Measurements from ENCODE around the gene TBC1D17. TPM values are rescaled to one million over a fixed set of nuclear protein-coding genes. Genes with fewer than 3 reads are reported as not detected.
A peak's percentile ranks its signal among the peaks of the same experiment; 100 is the strongest.

The TBC1D17 gene
- total RNA-seq, 1 donor from 2014 or later, result 36.8 TPM

DNA sequence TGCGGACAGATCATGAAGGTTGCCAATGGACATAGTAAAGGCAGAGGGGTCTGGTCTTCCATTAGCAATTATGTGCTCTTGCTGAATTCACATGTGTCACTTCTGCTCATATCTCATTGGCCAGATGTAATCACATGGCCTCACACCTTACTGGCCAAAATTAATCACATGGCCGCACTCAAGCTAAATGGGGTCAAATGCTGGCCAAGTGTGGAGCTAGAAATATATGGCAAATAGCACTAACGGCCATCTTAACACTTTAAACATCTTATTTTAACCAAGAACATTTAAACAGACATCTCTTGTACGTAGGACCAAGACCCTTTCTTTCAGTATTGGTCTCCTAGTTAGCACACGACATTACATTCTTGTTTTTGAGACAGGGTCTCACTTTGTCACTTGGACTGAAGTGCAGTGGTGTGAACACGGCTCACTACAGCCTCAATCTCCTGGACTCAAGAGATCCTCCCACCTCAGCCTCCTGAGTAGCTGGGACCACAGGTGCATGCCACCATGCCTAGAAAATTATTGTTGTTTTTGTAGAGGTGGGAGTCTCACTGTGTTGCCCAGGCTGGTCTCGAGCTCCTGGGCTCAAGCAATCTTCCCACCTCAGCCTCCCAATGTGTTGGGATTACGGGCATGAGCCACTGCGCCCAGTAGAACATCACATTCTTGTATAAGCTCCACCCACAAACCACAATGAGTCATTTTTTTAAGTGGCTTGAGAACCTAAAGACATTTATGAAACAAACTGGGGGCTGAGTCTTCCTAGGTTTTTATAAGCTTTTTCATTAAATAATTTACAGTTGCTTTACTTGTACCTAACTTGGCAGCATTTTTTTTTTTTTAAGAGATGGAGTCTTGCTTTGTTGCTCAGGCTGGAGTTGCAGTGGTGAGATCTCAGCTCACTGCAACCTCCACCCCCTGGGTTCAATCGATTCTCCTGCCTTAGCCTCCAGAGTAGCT lies 29.5 kb upstream of the TBC1D17 start:
- peak overlapping the region; percentile 87 for H3K4me3 Mint-ChIP-seq (ENCODE audit: unreplicated experiment)
- no peaks in the 10 kb centered on the region for H3K9me3 Mint-ChIP-seq (ENCODE audit: unreplicated experiment)
- H3K27me3 Mint-ChIP-seq (ENCODE audit: unreplicated experiment), result peaks cover 24% of the 10 kb centered on the region
- no peak for DNase-seq (ENCODE audit: low spot score)
- TF ChIP-seq, protein P1, sequence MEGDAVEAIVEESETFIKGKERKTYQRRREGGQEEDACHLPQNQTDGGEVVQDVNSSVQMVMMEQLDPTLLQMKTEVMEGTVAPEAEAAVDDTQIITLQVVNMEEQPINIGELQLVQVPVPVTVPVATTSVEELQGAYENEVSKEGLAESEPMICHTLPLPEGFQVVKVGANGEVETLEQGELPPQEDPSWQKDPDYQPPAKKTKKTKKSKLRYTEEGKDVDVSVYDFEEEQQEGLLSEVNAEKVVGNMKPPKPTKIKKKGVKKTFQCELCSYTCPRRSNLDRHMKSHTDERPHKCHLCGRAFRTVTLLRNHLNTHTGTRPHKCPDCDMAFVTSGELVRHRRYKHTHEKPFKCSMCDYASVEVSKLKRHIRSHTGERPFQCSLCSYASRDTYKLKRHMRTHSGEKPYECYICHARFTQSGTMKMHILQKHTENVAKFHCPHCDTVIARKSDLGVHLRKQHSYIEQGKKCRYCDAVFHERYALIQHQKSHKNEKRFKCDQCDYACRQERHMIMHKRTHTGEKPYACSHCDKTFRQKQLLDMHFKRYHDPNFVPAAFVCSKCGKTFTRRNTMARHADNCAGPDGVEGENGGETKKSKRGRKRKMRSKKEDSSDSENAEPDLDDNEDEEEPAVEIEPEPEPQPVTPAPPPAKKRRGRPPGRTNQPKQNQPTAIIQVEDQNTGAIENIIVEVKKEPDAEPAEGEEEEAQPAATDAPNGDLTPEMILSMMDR (IDR thresholded peaks at IDR 0.05; ENCODE audit: unreplicated experiment), result no peak
- peaks cover 21% of the 10 kb centered on the region for H3K4me1 Mint-ChIP-seq (ENCODE audit: unreplicated experiment)
- no peak overlapping the region for H3K27ac Mint-ChIP-seq (ENCODE audit: unreplicated experiment)
- H3K36me3 Mint-ChIP-seq (ENCODE audit: low read depth, unreplicated experiment), result peaks cover 25% of the 10 kb centered on the region

DNA sequence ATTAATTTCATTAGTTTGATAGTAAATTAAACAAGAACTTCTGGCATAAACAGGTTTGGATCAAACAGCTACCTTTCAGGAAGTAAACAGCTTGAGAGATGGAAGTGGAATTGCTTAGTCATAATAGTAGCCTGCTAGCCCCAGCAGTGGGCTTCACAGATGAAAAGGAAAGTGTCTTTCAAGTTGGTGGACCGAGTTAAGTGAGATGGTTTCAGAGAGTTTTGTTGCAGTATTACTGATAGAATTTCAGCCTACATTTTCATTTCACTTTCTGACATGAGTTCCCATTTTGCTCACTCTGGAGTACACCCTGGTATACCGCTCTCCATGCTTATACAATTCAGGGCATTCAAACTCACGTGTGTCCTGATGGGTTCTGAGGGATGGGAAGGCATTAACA lies 28.6 kb upstream of the TBC1D17 start:
- TF ChIP-seq, protein P1 (IDR thresholded peaks at IDR 0.05; ENCODE audit: unreplicated experiment), result no peak
- Mint-ChIP-seq H3K36me3 (ENCODE audit: low read depth, unreplicated experiment) (peaks cover 25% of the 10 kb centered on the region), H3K27ac (ENCODE audit: unreplicated experiment) (peak overlapping the region; percentile 70), H3K4me3 (ENCODE audit: unreplicated experiment) (peak overlapping the region; percentile 87), H3K9me3 (ENCODE audit: unreplicated experiment) (no peaks in the 10 kb centered on the region), H3K27me3 (ENCODE audit: unreplicated experiment) (peaks cover 25% of the 10 kb centered on the region), H3K4me1 (ENCODE audit: unreplicated experiment) (peaks cover 25% of the 10 kb centered on the region)
- no peak for DNase-seq (ENCODE audit: low spot score)

DNA sequence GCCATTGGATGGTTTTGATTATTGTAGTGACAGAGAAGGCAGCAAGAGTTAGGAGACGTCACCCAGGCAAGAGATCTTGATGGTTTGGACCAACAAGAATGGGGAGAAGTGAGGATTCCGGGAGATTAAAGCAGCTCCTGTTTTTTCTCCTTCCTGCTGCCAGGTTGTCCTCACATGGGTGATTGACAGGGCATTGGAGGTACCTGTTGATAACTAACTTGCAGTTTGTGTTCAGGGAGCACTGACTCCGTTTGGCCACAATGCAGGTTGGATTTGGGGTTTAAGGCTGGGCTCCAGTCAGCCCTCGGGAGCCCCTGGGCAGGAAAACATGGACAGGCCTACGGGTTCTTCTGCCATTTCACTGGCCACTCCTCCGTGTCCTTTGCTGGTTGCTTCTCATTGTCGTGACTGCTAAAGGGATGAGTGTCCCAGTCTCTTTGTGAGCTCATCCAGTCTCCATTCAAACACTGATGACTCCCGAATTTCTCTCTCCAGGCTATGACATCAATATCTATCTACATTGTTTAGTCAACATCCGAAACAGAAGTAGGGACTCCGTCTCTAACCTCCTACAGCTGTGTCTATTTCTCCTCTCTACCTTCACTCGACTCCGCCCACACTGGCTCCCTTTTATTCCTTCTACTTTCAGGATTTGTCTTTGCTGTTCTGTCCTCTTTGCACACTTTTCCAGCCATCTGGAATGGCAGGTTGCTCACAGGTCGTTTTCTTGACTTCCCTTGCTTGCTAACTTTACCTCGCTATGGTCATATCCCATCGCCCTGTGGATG lies 27.9 kb upstream of the TBC1D17 start:
- no peaks in the 10 kb centered on the region for H3K9me3 Mint-ChIP-seq (ENCODE audit: unreplicated experiment)
- peak overlapping the region; percentile 96 for H3K4me3 Mint-ChIP-seq (ENCODE audit: unreplicated experiment)
- H3K4me1 Mint-ChIP-seq (ENCODE audit: unreplicated experiment), result peaks cover 25% of the 10 kb centered on the region
- peak overlapping the region; percentile 95 for H3K27ac Mint-ChIP-seq (ENCODE audit: unreplicated experiment)
- TF ChIP-seq, protein P1 (IDR thresholded peaks at IDR 0.05; ENCODE audit: unreplicated experiment), result no peak
- H3K27me3 Mint-ChIP-seq (ENCODE audit: unreplicated experiment), result peaks cover 26% of the 10 kb centered on the region
- H3K36me3 Mint-ChIP-seq (ENCODE audit: low read depth, unreplicated experiment), result peaks cover 25% of the 10 kb centered on the region
- DNase-seq (ENCODE audit: low spot score), result no peak

DNA sequence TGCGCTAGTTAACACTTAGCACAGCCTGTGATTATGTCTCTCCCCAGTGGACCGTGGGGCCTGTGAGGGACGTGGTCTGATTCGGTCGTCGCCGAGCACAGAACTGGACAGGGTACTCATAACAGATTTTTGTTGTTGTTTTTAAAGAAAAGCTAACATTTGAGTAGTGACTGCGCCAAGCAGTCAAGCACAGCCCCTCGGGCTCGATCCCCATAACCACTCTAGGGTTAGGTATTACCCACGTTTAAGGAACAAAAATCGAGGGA lies 27.3 kb upstream of the TBC1D17 start:
- Mint-ChIP-seq H3K4me3 (ENCODE audit: unreplicated experiment) (peak overlapping the region; percentile 96), H3K9me3 (ENCODE audit: unreplicated experiment) (no peaks in the 10 kb centered on the region), H3K36me3 (ENCODE audit: low read depth, unreplicated experiment) (peaks cover 25% of the 10 kb centered on the region), H3K4me1 (ENCODE audit: unreplicated experiment) (peaks cover 25% of the 10 kb centered on the region), H3K27me3 (ENCODE audit: unreplicated experiment) (peaks cover 26% of the 10 kb centered on the region), H3K27ac (ENCODE audit: unreplicated experiment) (peak overlapping the region; percentile 95)
- DNase-seq (ENCODE audit: low spot score), result no peak
- TF ChIP-seq, protein P1 (IDR thresholded peaks at IDR 0.05; ENCODE audit: unreplicated experiment), result no peak

Data from endothelial cell (in vitro differentiated cells).